ENCODE data around the gene NNMT.

GRCh38 chr11:114314096-114314495, 17.9 kb downstream of the NNMT start:
- no peak for TF ChIP-seq RAD21 (IDR thresholded peaks at IDR 0.05; ENCODE audit: low read depth)
- TF ChIP-seq CEBPB (IDR thresholded peaks at IDR 0.05), result no peak
- no peak for TF ChIP-seq EGR1 (IDR thresholded peaks at IDR 0.05)
- no peak for TF ChIP-seq EP300 (IDR thresholded peaks at IDR 0.05; ENCODE audit: borderline replicate concordance)
- TF ChIP-seq TCF12 (IDR thresholded peaks at IDR 0.05; ENCODE audit: low read depth), result no peak
- TF ChIP-seq CREB1 (IDR thresholded peaks at IDR 0.05; ENCODE audit: low read depth), result no peak
